SK-N-SH (cell line): ENCODE measurements around the gene DLL4. TPM values are rescaled to one million over a fixed set of nuclear protein-coding genes. Genes with fewer than 3 reads are reported as not detected.

Experiments used
- CTCF ChIA-PET: fragments of 300-600, 350-600 bp; formaldehyde crosslinking; extraction: SDS; loops from one replicate; lab custom pipeline; 2021; lab: Yijun Ruan, JAX
- POLR2A ChIA-PET: fragments of 350-600 bp; sonication (Branson Sonifier 250); formaldehyde crosslinking; extraction: SDS; loops from one replicate; lab custom pipeline; 2020; ENCODE audit warnings: antibody characterized with exemption, inconsistent platforms; lab: Yijun Ruan, JAX
- DNase-seq: peaks from one replicate; pipeline ENCODE4 v3.0.0; 2012
- H2AFZ ChIP-seq: fragments of 200-600 bp; sonication (generic); 2 replicates; pipeline ENCODE4 v1.8.1; 2016; ENCODE audit warnings: antibody characterized with exemption, mild to moderate bottlenecking, low read depth
- H3F3A ChIP-seq: fragments of 200-600 bp; sonication (generic); replicated peaks from 2 replicates; pipeline ENCODE3; 2016; ENCODE audit warnings: antibody characterized with exemption, mild to moderate bottlenecking; ENCODE audit not compliant: insufficient read depth
- H3K27ac ChIP-seq, 2 experiments: fragments of 200-500 bp in 1 of 2; fragments of 200-600 bp in 1 of 2; sonication (Bioruptor generic) in 1 of 2; sonication (generic), shearing (Covaris generic) in 1 of 2; 2 replicates each; pipeline versions ENCODE4 v1.5.1 to v1.6.1; 2014 to 2016; ENCODE audit warnings: low read depth in 2 of 2, inconsistent platforms in 1 of 2, low read length in 1 of 2, mild to moderate bottlenecking in 1 of 2, mixed read lengths in 1 of 2
- H3K27me3 ChIP-seq: fragments of 200-600 bp; sonication (generic), shearing (Covaris generic); 2 replicates; pipeline ENCODE4 v1.6.1; 2016; ENCODE audit warnings: mixed run types; ENCODE audit not compliant: insufficient read depth
- H3K36me3 ChIP-seq, 2 experiments: fragments of 200-500 bp in 1 of 2; fragments of 200-600 bp in 1 of 2; sonication (Bioruptor generic) in 1 of 2; sonication (generic) in 1 of 2; replicated peaks in 1 of 2; 2 replicates each; pipeline versions ENCODE3 to v1.5.1; 2014 to 2016; ENCODE audit warnings: low read length in 1 of 2, mild to moderate bottlenecking in 1 of 2; ENCODE audit not compliant: insufficient read depth in 2 of 2, control insufficient read depth in 1 of 2
- H3K4me1 ChIP-seq, 2 experiments: fragments of 200-500 bp in 1 of 2; fragments of 200-600 bp in 1 of 2; sonication (Bioruptor generic) in 1 of 2; sonication (generic), shearing (Covaris generic) in 1 of 2; 2 replicates each; pipeline versions ENCODE4 v1.5.1 to v1.6.1; 2014 to 2016; ENCODE audit warnings: low read depth in 1 of 2, low read length in 1 of 2, mixed run types in 1 of 2; ENCODE audit not compliant: insufficient read depth in 2 of 2, control insufficient read depth in 1 of 2
- H3K4me2 ChIP-seq: fragments of 200-600 bp; sonication (generic), shearing (Covaris generic); 2 replicates; pipeline ENCODE4 v1.6.1; 2017; ENCODE audit warnings: mixed run types
- H3K4me3 ChIP-seq, 2 experiments: fragments of 200-500 bp in 1 of 2; fragments of 200-600 bp in 1 of 2; sonication (Bioruptor generic) in 1 of 2; sonication (generic), shearing (Covaris generic) in 1 of 2; 2 replicates each; pipeline versions ENCODE4 v1.5.1 to v1.8.1; 2014 to 2016; ENCODE audit warnings: low read depth in 2 of 2, inconsistent platforms in 1 of 2, low read length in 1 of 2, mild to moderate bottlenecking in 1 of 2, mixed read lengths in 1 of 2, moderate library complexity in 1 of 2
- H3K79me2 ChIP-seq: fragments of 200-600 bp; sonication (generic); 2 replicates; pipeline ENCODE4 v1.8.1; 2017; ENCODE audit warnings: mild to moderate bottlenecking; ENCODE audit not compliant: insufficient read depth
- H3K9ac ChIP-seq: fragments of 200-600 bp; sonication (generic); 2 replicates; pipeline ENCODE4 v1.6.1; 2017; ENCODE audit warnings: mixed run types
- H3K9me2 ChIP-seq: fragments of 200-600 bp; sonication (generic); 2 replicates; pipeline ENCODE4 v1.6.1; 2017; ENCODE audit warnings: mixed run types
- H3K9me3 ChIP-seq: fragments of 200-600 bp; sonication (generic); 2 replicates; pipeline ENCODE4 v1.6.1; 2017; ENCODE audit warnings: mixed run types, mild to moderate bottlenecking, moderate library complexity
- H4K20me1 ChIP-seq: fragments of 200-600 bp; sonication (generic); 2 replicates; pipeline ENCODE4 v1.6.1; 2017; ENCODE audit warnings: mild to moderate bottlenecking, mixed run types; ENCODE audit not compliant: insufficient read depth
- FOSL2 ChIP-seq: IDR thresholded peaks from 2 replicates; pipeline ENCODE4 v1.4.0; 2012; ENCODE audit warnings: low read depth, mild to moderate bottlenecking, moderate library complexity, borderline replicate concordance
- FOXJ3 ChIP-seq: sonication (generic); formaldehyde crosslinking; IDR thresholded peaks from 2 replicates; pipeline ENCODE4 v1.5.1; 2020; ENCODE audit warnings: mild to moderate bottlenecking, missing genetic modification reagents
- FOXM1 ChIP-seq: IDR thresholded peaks from 2 replicates; pipeline ENCODE4 v1.4.0; 2012; ENCODE audit warnings: low read depth, mild to moderate bottlenecking
- GATA2 ChIP-seq: sonication (generic); formaldehyde crosslinking; IDR thresholded peaks from 2 replicates; pipeline ENCODE4 v1.5.0; 2020; ENCODE audit warnings: mild to moderate bottlenecking, missing genetic modification reagents
- JUND ChIP-seq: IDR thresholded peaks from 2 replicates; pipeline ENCODE4 v1.4.0; 2012
- MEF2A ChIP-seq: IDR thresholded peaks from 2 replicates; pipeline ENCODE4 v1.4.0; 2012; ENCODE audit warnings: low read depth, borderline replicate concordance
- NFIC ChIP-seq: IDR thresholded peaks from 2 replicates; pipeline ENCODE4 v1.4.0; 2012; ENCODE audit warnings: borderline replicate concordance
- PBX3 ChIP-seq: IDR thresholded peaks from 2 replicates; pipeline ENCODE4; 2012
- POLR2AphosphoS5 ChIP-seq: IDR thresholded peaks from 2 replicates; pipeline ENCODE4 v1.6.1; 2012; ENCODE audit warnings: low read depth, low read length
- RAD21 ChIP-seq: IDR thresholded peaks from 2 replicates; pipeline ENCODE4 v1.6.1; 2012; ENCODE audit warnings: mild to moderate bottlenecking, low read length
- REST ChIP-seq: IDR thresholded peaks from 2 replicates; pipeline ENCODE4 v1.6.1; 2012; ENCODE audit warnings: mild to moderate bottlenecking, low read depth, low read length, moderate library complexity
- SMC3 ChIP-seq: IDR thresholded peaks from 2 replicates; pipeline ENCODE4 v1.6.1; 2012; ENCODE audit warnings: low read depth, low read length, improper control_type of control experiment
- USF1 ChIP-seq: IDR thresholded peaks from 2 replicates; pipeline ENCODE4 v1.4.0; 2012; ENCODE audit warnings: low read depth, borderline replicate concordance
- USF2 ChIP-seq: fragments of 150-350 bp; IDR thresholded peaks from 2 replicates; pipeline ENCODE4 v1.6.1; 2017; ENCODE audit warnings: antibody characterized with exemption, low read length, low read depth, borderline replicate concordance
- YY1 ChIP-seq: IDR thresholded peaks from 2 replicates; pipeline ENCODE4 v1.4.0; 2012; ENCODE audit warnings: low read depth, mild to moderate bottlenecking
- whole genome bisulfite sequencing: methylation state at CpG from one replicate; pipeline ENCODE4 v1.1.6; 2017; ENCODE audit warnings: low lambda C conversion rate; 5-methylcytosine and 5-hydroxymethylcytosine counted together
- polyA plus RNA-seq, 3 experiments: library from polyadenylated mRNA; depleted of rRNA; stranded (reverse); fragments of >200 nt; gene quantifications; 2 replicates each; pipeline ENCODE4 v1.2.3, GENCODE V29; 2012
- TF ChIP-seq, protein P1 (sequence below): IDR thresholded peaks from 2 replicates; pipeline ENCODE4 v1.4.0; 2012; ENCODE audit warnings: low read depth, borderline replicate concordance
- TF ChIP-seq, protein P2 (sequence below): fragments of 150-350 bp; IDR thresholded peaks from 2 replicates; pipeline ENCODE4 v1.6.1; 2016; ENCODE audit warnings: mild to moderate bottlenecking, low read depth, low read length

DLL4 gene
- polyA plus RNA-seq, 1 of the 3 experiments (the other 2 are of a cell fraction): 0.03 TPM

DNA sequence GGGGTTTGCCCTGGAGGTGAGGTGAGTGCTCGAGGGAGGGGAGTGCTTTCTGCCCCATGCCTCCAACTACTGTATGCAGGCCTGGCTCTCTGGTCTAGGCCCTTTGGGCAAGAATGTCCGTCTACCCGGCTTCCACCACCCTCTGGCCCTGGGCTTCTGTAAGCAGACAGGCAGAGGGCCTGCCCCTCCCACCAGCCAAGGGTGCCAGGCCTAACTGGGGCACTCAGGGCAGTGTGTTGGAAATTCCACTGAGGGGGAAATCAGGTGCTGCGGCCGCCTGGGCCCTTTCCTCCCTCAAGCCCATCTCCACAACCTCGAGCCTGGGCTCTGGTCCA, 9.4 kb downstream of the DLL4 start:
- Histone ChIP-seq H3F3A (peaks cover 16% of the 10 kb centered on the region), H3K36me3 (no peaks in the 10 kb centered on the region), H4K20me1 (no peaks in the 10 kb centered on the region), H3K4me1 (peaks cover 7 to 26% of the 10 kb centered on the region in 2 experiments; a peak in 2 of 4 replicates), H3K27me3 (no peaks in the 10 kb centered on the region), H3K9me3 (no peaks in the 10 kb centered on the region), H3K79me2 (no peaks in the 10 kb centered on the region), H3K27ac (no peak overlapping the region), H3K9me2 (no peaks in the 10 kb centered on the region), H3K4me3 (no peak overlapping the region), H2AFZ (no peak overlapping the region), H3K9ac (no peak overlapping the region), H3K4me2 (no peak overlapping the region)
- POLR2A ChIA-PET: no interaction called here
- no peak for TF ChIP-seq FOXJ3
- TF ChIP-seq FOSL2: no peak
- no peak for TF ChIP-seq FOXM1
- TF ChIP-seq SMC3: no peak
- DNase-seq: no peak
- CTCF ChIA-PET: interaction anchor here (0.8 to 33.6 kb wide), 10 partner anchors 8 to 323 kb away, joined by 3 to 675 read pairs (median 6); partner anchors contain the start of genes CHAC1, DLL4 and VPS18
- WGBS: 97% methylated on average over 4 of the region's 6 CpGs

DNA sequence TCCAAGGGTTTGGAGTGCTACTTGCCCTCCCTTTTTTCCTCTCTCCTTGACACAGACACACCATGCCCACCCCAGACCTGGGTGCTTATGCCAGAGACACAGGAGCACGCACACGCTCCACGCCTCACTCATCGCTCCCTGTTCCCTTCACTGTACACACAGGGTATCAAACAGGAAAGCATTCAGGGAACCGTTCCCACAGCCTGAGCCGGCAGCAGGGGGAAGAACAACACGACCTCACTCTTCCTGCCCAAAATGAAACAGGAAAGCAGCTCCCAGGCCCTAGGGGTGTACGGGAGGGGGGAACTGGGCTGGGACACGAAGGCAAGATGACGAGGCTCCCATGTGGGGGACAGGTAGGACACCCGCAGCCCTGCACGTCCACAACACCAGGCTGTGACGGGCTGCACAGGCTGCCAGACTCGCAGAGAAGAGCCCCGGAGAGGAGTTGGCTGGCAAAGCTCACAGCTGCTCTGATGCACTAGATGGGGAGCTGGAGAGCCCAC, 11.2 kb downstream of the DLL4 start:
- H3K36me3 ChIP-seq: no peaks in the 10 kb centered on the region
- no peak overlapping the region for H3K4me2 ChIP-seq
- H3K4me3 ChIP-seq: no peak overlapping the region
- H4K20me1 ChIP-seq: no peaks in the 10 kb centered on the region
- WGBS: 90% methylated on average over 15 of the region's 15 CpGs
- no peaks in the 10 kb centered on the region for H3K9me2 ChIP-seq
- ChIA-PET POLR2A (interaction anchor here (2.2 to 3.4 kb wide), 2 partner anchors 12 to 13 kb away, joined by 5 to 47 read pairs; partner anchors contain the start of gene CHAC1), CTCF (interaction anchor here (1.2 to 33.6 kb wide), 12 partner anchors 11 to 245 kb away, joined by 3 to 675 read pairs (median 18); partner anchors contain the start of genes CHAC1, DLL4 and VPS18)
- H3K9ac ChIP-seq: no peak overlapping the region
- no peak overlapping the region for H2AFZ ChIP-seq
- peaks cover 7 to 26% of the 10 kb centered on the region in 2 experiments; a peak in 2 of 4 replicates for H3K4me1 ChIP-seq
- H3K9me3 ChIP-seq: no peaks in the 10 kb centered on the region
- no peaks in the 10 kb centered on the region for H3K79me2 ChIP-seq
- peaks cover 16% of the 10 kb centered on the region for H3F3A ChIP-seq
- no peak overlapping the region for H3K27ac ChIP-seq
- no peaks in the 10 kb centered on the region for H3K27me3 ChIP-seq
- no peak for DNase-seq
- TF ChIP-seq SMC3: no peak
- no peak for TF ChIP-seq JUND
- TF ChIP-seq MEF2A: no peak
- TF ChIP-seq POLR2AphosphoS5: no peak
- no peak for TF ChIP-seq PBX3
- no peak for TF ChIP-seq USF2
- TF ChIP-seq REST: no peak
- TF ChIP-seq USF1: no peak
- no peak for TF ChIP-seq NFIC
- TF ChIP-seq, protein P1, sequence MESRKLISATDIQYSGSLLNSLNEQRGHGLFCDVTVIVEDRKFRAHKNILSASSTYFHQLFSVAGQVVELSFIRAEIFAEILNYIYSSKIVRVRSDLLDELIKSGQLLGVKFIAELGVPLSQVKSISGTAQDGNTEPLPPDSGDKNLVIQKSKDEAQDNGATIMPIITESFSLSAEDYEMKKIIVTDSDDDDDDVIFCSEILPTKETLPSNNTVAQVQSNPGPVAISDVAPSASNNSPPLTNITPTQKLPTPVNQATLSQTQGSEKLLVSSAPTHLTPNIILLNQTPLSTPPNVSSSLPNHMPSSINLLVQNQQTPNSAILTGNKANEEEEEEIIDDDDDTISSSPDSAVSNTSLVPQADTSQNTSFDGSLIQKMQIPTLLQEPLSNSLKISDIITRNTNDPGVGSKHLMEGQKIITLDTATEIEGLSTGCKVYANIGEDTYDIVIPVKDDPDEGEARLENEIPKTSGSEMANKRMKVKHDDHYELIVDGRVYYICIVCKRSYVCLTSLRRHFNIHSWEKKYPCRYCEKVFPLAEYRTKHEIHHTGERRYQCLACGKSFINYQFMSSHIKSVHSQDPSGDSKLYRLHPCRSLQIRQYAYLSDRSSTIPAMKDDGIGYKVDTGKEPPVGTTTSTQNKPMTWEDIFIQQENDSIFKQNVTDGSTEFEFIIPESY: no peak
- no peak for TF ChIP-seq GATA2
- TF ChIP-seq YY1: no peak
- TF ChIP-seq, protein P2, sequence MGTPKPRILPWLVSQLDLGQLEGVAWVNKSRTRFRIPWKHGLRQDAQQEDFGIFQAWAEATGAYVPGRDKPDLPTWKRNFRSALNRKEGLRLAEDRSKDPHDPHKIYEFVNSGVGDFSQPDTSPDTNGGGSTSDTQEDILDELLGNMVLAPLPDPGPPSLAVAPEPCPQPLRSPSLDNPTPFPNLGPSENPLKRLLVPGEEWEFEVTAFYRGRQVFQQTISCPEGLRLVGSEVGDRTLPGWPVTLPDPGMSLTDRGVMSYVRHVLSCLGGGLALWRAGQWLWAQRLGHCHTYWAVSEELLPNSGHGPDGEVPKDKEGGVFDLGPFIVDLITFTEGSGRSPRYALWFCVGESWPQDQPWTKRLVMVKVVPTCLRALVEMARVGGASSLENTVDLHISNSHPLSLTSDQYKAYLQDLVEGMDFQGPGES: no peak
- no peak for TF ChIP-seq RAD21
- TF ChIP-seq FOSL2: no peak
